ENCODE results near the gene AP3S2.
"Not testable (repeated sequence)": the region's sequence is repeated elsewhere in the genome, so short reads cannot be mapped to it uniquely, and the experiment has no call there.

The AP3S2 gene

GRCh38 chr15:89893696-89894447 lies at the start of gene AP3S2:
Gene AP3S2 (minus strand): TSS chr15:89893994. CDS start chr15:89893949, 45 bp downstream.
- DNase-seq (ENCODE audit: low read depth in 1 of 2, low spot score in 1 of 2) = peak; percentile 78 to 79

- no peak for DNase-seq (ENCODE audit: low read depth in 1 of 2, low spot score in 1 of 2)
Measured at GRCh38 chr15:89939910-89940309, 46.1 kb upstream of the AP3S2 start.

GRCh38 chr15:89939377-89939776 lies 45.6 kb upstream of the AP3S2 start:
- DNase-seq (ENCODE audit: low read depth in 1 of 2, low spot score in 1 of 2) = not testable (repeated sequence)

- no peak for DNase-seq (ENCODE audit: low read depth in 1 of 2, low spot score in 1 of 2)
Measured at GRCh38 chr15:89937365-89938350, 43.9 kb upstream of the AP3S2 start.

GRCh38 chr15:89936786-89937265 lies 43.0 kb upstream of the AP3S2 start:
- no peak for DNase-seq (ENCODE audit: low read depth in 1 of 2, low spot score in 1 of 2)

GRCh38 chr15:89936051-89936785 lies 42.4 kb upstream of the AP3S2 start:
- no peak for DNase-seq (ENCODE audit: low read depth in 1 of 2, low spot score in 1 of 2)

- no peak for DNase-seq (ENCODE audit: low read depth in 1 of 2, low spot score in 1 of 2)
Measured at GRCh38 chr15:89932880-89933279, 39.1 kb upstream of the AP3S2 start.

GRCh38 chr15:89928421-89928820 lies 34.6 kb upstream of the AP3S2 start:
- no peak for DNase-seq (ENCODE audit: low read depth in 1 of 2, low spot score in 1 of 2)

- DNase-seq (ENCODE audit: low read depth in 1 of 2, low spot score in 1 of 2) = no peak
Measured at GRCh38 chr15:89926158-89926557, 32.4 kb upstream of the AP3S2 start.

GRCh38 chr15:89917442-89918101 lies 23.8 kb upstream of the AP3S2 start:
- DNase-seq (ENCODE audit: low read depth in 1 of 2, low spot score in 1 of 2) = no peak

- DNase-seq (ENCODE audit: low read depth in 1 of 2, low spot score in 1 of 2) = no peak
Measured at GRCh38 chr15:89916660-89917059, 22.9 kb upstream of the AP3S2 start.

GRCh38 chr15:89912674-89913396 lies 19.0 kb upstream of the AP3S2 start, which contains the start of gene ARPIN:
Gene ARPIN (minus strand): TSS chr15:89912952. CDS start chr15:89912835, 117 bp downstream.
- DNase-seq (ENCODE audit: low read depth in 1 of 2, low spot score in 1 of 2) = no peak

- DNase-seq (ENCODE audit: low read depth in 1 of 2, low spot score in 1 of 2) = no peak
Measured at GRCh38 chr15:89912145-89912673, 18.4 kb upstream of the AP3S2 start.

GRCh38 chr15:89910891-89911626 lies 17.3 kb upstream of the AP3S2 start:
- no peak for DNase-seq (ENCODE audit: low read depth in 1 of 2, low spot score in 1 of 2)

GRCh38 chr15:89909611-89910010 lies 15.8 kb upstream of the AP3S2 start:
- DNase-seq (ENCODE audit: low read depth in 1 of 2, low spot score in 1 of 2) = no peak

- DNase-seq (ENCODE audit: low read depth in 1 of 2, low spot score in 1 of 2) = no peak
Measured at GRCh38 chr15:89908226-89908625, 14.4 kb upstream of the AP3S2 start.

GRCh38 chr15:89907289-89907688 lies 13.5 kb upstream of the AP3S2 start:
- no peak for DNase-seq (ENCODE audit: low read depth in 1 of 2, low spot score in 1 of 2)

- no peak for DNase-seq (ENCODE audit: low read depth in 1 of 2, low spot score in 1 of 2)
Measured at GRCh38 chr15:89905846-89906378, 12.1 kb upstream of the AP3S2 start.

- no peak for DNase-seq (ENCODE audit: low read depth in 1 of 2, low spot score in 1 of 2)
Measured at GRCh38 chr15:89904519-89904918, 10.7 kb upstream of the AP3S2 start.

Measured in stimulated activated CD4-positive, alpha-beta T cell treated with anti-CD3 and anti-CD28 coated beads, Interleukin-15, amount 100 ng/mL, for 1 hour (primary cell).